ENCODE measurements around the gene NGLY1. TPM values are rescaled to one million over a fixed set of nuclear protein-coding genes. Genes with fewer than 3 reads are reported as not detected.

NGLY1 gene
- total RNA-seq, 1 donor from 2014 or later = 16.3 TPM

- Histone ChIP-seq H3K9me3 (no peaks in the 10 kb centered on the region), H3K4me1 (no peaks in the 10 kb centered on the region), H3K36me3 (no peaks in the 10 kb centered on the region), H3K27ac (no peak overlapping the region), H3K27me3 (no peaks in the 10 kb centered on the region), H3K4me3 (no peak overlapping the region)
- DNase-seq (ENCODE audit: low spot score in 2 of 2) = no peak
- TF ChIP-seq CTCF (IDR thresholded peaks at IDR 0.05) = no peak
- intact Hi-C loops (cut with DNase I) = no loop called here
Measured at GRCh38 chr3:25823314-25823713, 40.1 kb upstream of the NGLY1 start.

DNA sequence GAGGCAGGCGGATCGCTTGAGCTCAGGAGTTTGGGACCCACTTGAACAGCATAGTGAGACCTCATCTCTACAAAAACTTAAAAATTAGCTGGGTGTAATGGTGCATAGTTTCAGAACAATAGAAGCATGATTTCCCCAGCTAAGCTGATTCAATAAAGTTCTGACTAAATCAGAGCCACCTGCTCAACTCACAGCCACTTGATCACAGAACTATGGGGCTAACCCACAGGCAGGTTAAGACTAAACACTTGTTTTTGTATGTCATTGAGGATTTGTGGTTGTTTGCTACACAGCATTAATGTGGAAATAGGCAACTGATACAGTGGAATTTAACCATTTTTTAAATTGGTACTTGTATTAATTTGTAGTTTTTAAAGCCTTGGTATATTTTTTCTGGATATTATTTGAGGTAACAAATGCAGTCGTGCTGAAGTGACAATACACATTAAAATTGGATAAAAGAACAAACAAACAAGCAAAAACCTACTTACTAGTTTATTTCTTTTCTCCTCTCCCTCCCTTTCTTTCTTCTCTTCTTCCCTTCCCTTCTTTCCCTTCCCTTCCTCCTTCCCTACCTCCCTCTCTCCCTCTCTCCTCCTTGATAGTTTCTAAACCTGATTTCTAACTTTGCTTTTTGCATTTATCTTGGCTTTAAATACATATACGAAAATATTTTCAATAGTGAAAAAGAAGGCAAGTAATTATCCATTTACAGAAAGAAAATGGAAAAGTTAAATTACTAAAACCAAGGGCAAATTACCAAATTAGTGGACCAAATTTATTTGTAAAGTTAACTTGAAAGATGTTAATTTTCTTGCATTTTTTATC, 38.7 kb upstream of the NGLY1 start:
- H3K9me3 ChIP-seq = no peaks in the 10 kb centered on the region
- H3K27me3 ChIP-seq = no peaks in the 10 kb centered on the region
- intact Hi-C loops (cut with DNase I) = no loop called here
- no peak for DNase-seq (ENCODE audit: low spot score in 2 of 2)
- H3K36me3 ChIP-seq = no peaks in the 10 kb centered on the region
- no peak overlapping the region for H3K27ac ChIP-seq
- no peak for TF ChIP-seq CTCF (IDR thresholded peaks at IDR 0.05)
- no peak overlapping the region for H3K4me3 ChIP-seq
- no peaks in the 10 kb centered on the region for H3K4me1 ChIP-seq

- H3K27me3 ChIP-seq = no peaks in the 10 kb centered on the region
- no peaks in the 10 kb centered on the region for H3K4me1 ChIP-seq
- H3K36me3 ChIP-seq = no peaks in the 10 kb centered on the region
- intact Hi-C loops (cut with DNase I) = no loop called here
- no peak overlapping the region for H3K27ac ChIP-seq
- TF ChIP-seq CTCF (IDR thresholded peaks at IDR 0.05) = no peak
- DNase-seq (ENCODE audit: low spot score in 2 of 2) = no peak
- H3K4me3 ChIP-seq = no peak overlapping the region
- no peaks in the 10 kb centered on the region for H3K9me3 ChIP-seq
Measured at GRCh38 chr3:25820816-25821486, 37.7 kb upstream of the NGLY1 start.

GRCh38 chr3:25820366-25820765, 37.1 kb upstream of the NGLY1 start:
- intact Hi-C loops (cut with DNase I) = no loop called here
- Histone ChIP-seq H3K27me3 (no peaks in the 10 kb centered on the region), H3K4me3 (no peak overlapping the region), H3K36me3 (no peaks in the 10 kb centered on the region), H3K4me1 (no peaks in the 10 kb centered on the region), H3K27ac (no peak overlapping the region), H3K9me3 (no peaks in the 10 kb centered on the region)
- DNase-seq (ENCODE audit: low spot score in 2 of 2) = no peak
- no peak for TF ChIP-seq CTCF (IDR thresholded peaks at IDR 0.05)

GRCh38 chr3:25818335-25818734, 35.1 kb upstream of the NGLY1 start:
- Histone ChIP-seq H3K4me3 (no peak overlapping the region), H3K27me3 (no peaks in the 10 kb centered on the region), H3K27ac (no peak overlapping the region), H3K9me3 (no peaks in the 10 kb centered on the region), H3K4me1 (no peaks in the 10 kb centered on the region), H3K36me3 (no peaks in the 10 kb centered on the region)
- intact Hi-C loops (cut with DNase I) = no loop called here
- no peak for DNase-seq (ENCODE audit: low spot score in 2 of 2)
- TF ChIP-seq CTCF (IDR thresholded peaks at IDR 0.05) = no peak
